ENCODE results near the gene SMIM11.

GRCh38 chr21:34348890-34349519, 26.3 kb upstream of the SMIM11 start:
- TF ChIP-seq, protein P1, sequence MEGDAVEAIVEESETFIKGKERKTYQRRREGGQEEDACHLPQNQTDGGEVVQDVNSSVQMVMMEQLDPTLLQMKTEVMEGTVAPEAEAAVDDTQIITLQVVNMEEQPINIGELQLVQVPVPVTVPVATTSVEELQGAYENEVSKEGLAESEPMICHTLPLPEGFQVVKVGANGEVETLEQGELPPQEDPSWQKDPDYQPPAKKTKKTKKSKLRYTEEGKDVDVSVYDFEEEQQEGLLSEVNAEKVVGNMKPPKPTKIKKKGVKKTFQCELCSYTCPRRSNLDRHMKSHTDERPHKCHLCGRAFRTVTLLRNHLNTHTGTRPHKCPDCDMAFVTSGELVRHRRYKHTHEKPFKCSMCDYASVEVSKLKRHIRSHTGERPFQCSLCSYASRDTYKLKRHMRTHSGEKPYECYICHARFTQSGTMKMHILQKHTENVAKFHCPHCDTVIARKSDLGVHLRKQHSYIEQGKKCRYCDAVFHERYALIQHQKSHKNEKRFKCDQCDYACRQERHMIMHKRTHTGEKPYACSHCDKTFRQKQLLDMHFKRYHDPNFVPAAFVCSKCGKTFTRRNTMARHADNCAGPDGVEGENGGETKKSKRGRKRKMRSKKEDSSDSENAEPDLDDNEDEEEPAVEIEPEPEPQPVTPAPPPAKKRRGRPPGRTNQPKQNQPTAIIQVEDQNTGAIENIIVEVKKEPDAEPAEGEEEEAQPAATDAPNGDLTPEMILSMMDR (tag by site-specific recombination; IDR thresholded peaks at IDR 0.05), result no peak
- TF ChIP-seq ZNF792 (tag by site-specific recombination; IDR thresholded peaks at IDR 0.05), result no peak
- no peak for TF ChIP-seq MYNN (tag by site-specific recombination; IDR thresholded peaks at IDR 0.05; ENCODE audit: borderline replicate concordance)
- TF ChIP-seq PBX3 (CRISPR knock-in tag; IDR thresholded peaks at IDR 0.05), result no peak
- no peak for TF ChIP-seq ZNF324 (tag by site-specific recombination; IDR thresholded peaks at IDR 0.05)
